Transverse colon (tissue), 4 donors: ENCODE results near the gene SPATA24. TPM values are rescaled to one million over a fixed set of nuclear protein-coding genes. Genes with fewer than 3 reads are reported as not detected.

Experiments
- DNase-seq: peaks from one replicate; pipeline ENCODE4 v3.0.0-alpha.2; 2019
- H3K27ac ChIP-seq, 4 donors: fragments of 200-600 bp; sonication (generic); 2 replicates each; pipeline ENCODE4 v1.5.1; 2016 to 2018; ENCODE audit warnings: inconsistent platforms in 4 of 4
- H3K27me3 ChIP-seq: fragments of 200-600 bp; sonication (generic); 2 replicates; pipeline ENCODE4 v1.5.1; 2017; ENCODE audit warnings: inconsistent platforms
- H3K36me3 ChIP-seq, 4 donors: fragments of 200-600 bp; sonication (generic); 2 replicates each; pipeline ENCODE4 v1.5.1; 2017 to 2019; ENCODE audit warnings: inconsistent platforms in 4 of 4
- H3K4me1 ChIP-seq, 4 donors: fragments of 200-600 bp; sonication (generic); 2 replicates each; pipeline ENCODE4 v1.5.1; 2017 to 2020; ENCODE audit warnings: inconsistent platforms in 4 of 4
- H3K4me3 ChIP-seq, 4 donors: fragments of 200-600 bp; sonication (generic); 1 replicate in 1 of 4; 2 replicates in 3 of 4; pipeline versions ENCODE4 v1.5.1 to v1.6.1; 2017 to 2019; ENCODE audit warnings: inconsistent platforms in 4 of 4
- H3K9me3 ChIP-seq, 2 donors: fragments of 200-600 bp; sonication (generic); 2 replicates each; pipeline ENCODE4 v1.5.1; 2017 to 2019; ENCODE audit warnings: inconsistent platforms in 2 of 2
- CTCF ChIP-seq, 5 experiments: fragments of 200-600 bp in 3 of 5; fragments of 450-650 bp in 2 of 5; sonication (generic) in 3 of 5; IDR thresholded peaks; 1 replicate in 2 of 5; 2 replicates in 3 of 5; pipeline ENCODE4 v1.5.1; 2016 to 2017; ENCODE audit warnings: antibody characterized with exemption in 5 of 5, inconsistent platforms in 3 of 5, mild to moderate bottlenecking in 2 of 5, moderate library complexity in 1 of 5
- EP300 ChIP-seq: sonication (generic); formaldehyde crosslinking; IDR thresholded peaks from one replicate; pipeline ENCODE4 v1.6.1; 2017; ENCODE audit warnings: antibody characterized with exemption, low read depth
- POLR2A ChIP-seq: fragments of 450-650 bp; IDR thresholded peaks from one replicate; pipeline ENCODE4 v1.6.1; 2016; ENCODE audit warnings: antibody characterized with exemption, mild to moderate bottlenecking, moderate library complexity
- POLR2AphosphoS5 ChIP-seq, 3 donors: sonication (generic); formaldehyde crosslinking; IDR thresholded peaks; one replicate each; pipeline ENCODE4 v1.6.1; 2016; ENCODE audit warnings: antibody characterized with exemption in 3 of 3
- WGBS, 2 donors: methylation state at CpG; one replicate each; pipeline ENCODE4 v1.1.5; 2018; ENCODE audit warnings: low coverage in 1 of 2; 5-methylcytosine and 5-hydroxymethylcytosine counted together
- in situ Hi-C, 4 donors: fragments of 200-750 bp; cut with MboI; loops; one replicate each; pipeline versions ENCODE4 v1.15.0 to v1.15.1; 2017; ENCODE audit warnings: low sequenced_read_pairs in 3 of 4, low pct_ligation_motif_present in 1 of 4, low pct_unique_long_range_greater_than_20kb in 1 of 4
- intact Hi-C: fragments of 100-400 bp; cut with DNase I; formaldehyde crosslinking; loops from one replicate; pipeline ENCODE4 v1.15.1; 2023; ENCODE audit warnings: low total_unique reads
- total RNA-seq, 4 donors: library from RNA; depleted of rRNA; stranded (reverse); fragments of >200 nt; gene quantifications; one replicate each; pipeline ENCODE4 v1.1.0, GENCODE V29; 2016

Gene SPATA24
- total RNA-seq, 4 donors from 2014 or later = 3.0 TPM; not detected in 2

- DNase-seq = no peak
- H3K4me3 ChIP-seq = no peak overlapping the region
- intact Hi-C loops = no loop called here
- peaks cover 9 to 31% (median 26%) of the 10 kb centered on the region in 4 donors for H3K4me1 ChIP-seq
- H3K36me3 ChIP-seq = no peaks in the 10 kb centered on the region
- H3K9me3 ChIP-seq = no peaks in the 10 kb centered on the region
- no peak overlapping the region for H3K27ac ChIP-seq
- in situ Hi-C loops = no loop called here
- TF ChIP-seq POLR2AphosphoS5 (IDR thresholded peaks at IDR 0.05) (no peak), CTCF (IDR thresholded peaks at IDR 0.05) (no peak), POLR2A (no peak), EP300 (no peak)
- H3K27me3 ChIP-seq = no peaks in the 10 kb centered on the region
- 91 to 100% methylated on average over 1 to 15 of the region's 15 CpGs for WGBS, 2 donors
These were observed 24.1 kb downstream of the SPATA24 start for GRCh38 chr5:139379626-139380449.

- no peaks in the 10 kb centered on the region for H3K27me3 ChIP-seq
- no peak overlapping the region for H3K27ac ChIP-seq
- intact Hi-C loops = no loop called here
- in situ Hi-C loops = no loop called here
- peaks cover 12 to 26% (median 24%) of the 10 kb centered on the region in 4 donors for H3K4me1 ChIP-seq
- no peaks in the 10 kb centered on the region for H3K36me3 ChIP-seq
- 70 to 83% methylated on average over 2 to 13 of the region's 13 CpGs for WGBS, 2 donors
- no peaks in the 10 kb centered on the region for H3K9me3 ChIP-seq
- H3K4me3 ChIP-seq = no peak overlapping the region
- TF ChIP-seq CTCF (IDR thresholded peaks at IDR 0.05) (no peak), POLR2A (no peak), EP300 (no peak), POLR2AphosphoS5 (IDR thresholded peaks at IDR 0.05) (no peak)
- DNase-seq = peak; percentile 2
These were observed 24.9 kb downstream of the SPATA24 start for GRCh38 chr5:139378941-139379361.

- Histone ChIP-seq H3K27ac (no peak overlapping the region), H3K27me3 (no peaks in the 10 kb centered on the region), H3K4me1 (peaks cover 18 to 26% (median 25%) of the 10 kb centered on the region in 4 donors), H3K9me3 (no peaks in the 10 kb centered on the region), H3K36me3 (no peaks in the 10 kb centered on the region), H3K4me3 (no peak overlapping the region)
- TF ChIP-seq CTCF (IDR thresholded peaks at IDR 0.05) = no peak
- no peak for TF ChIP-seq POLR2A
- TF ChIP-seq POLR2AphosphoS5 (IDR thresholded peaks at IDR 0.05) = no peak
- TF ChIP-seq EP300 = no peak
- in situ Hi-C loops (no loop called here), intact Hi-C loops (no loop called here)
- 84 to 94% methylated on average over 7 to 47 of the region's 47 CpGs for WGBS, 2 donors
- DNase-seq = peak; percentile 8
These were observed 25.6 kb downstream of the SPATA24 start for GRCh38 chr5:139378101-139378825.

- intact Hi-C loops = no loop called here
These were observed 26.7 kb downstream of the SPATA24 start for GRCh38 chr5:139377226-139377625.

More at GRCh38 chr5:139377226-139377625, 26.7 kb downstream of the SPATA24 start:
- TF ChIP-seq POLR2A (no peak), EP300 (no peak), POLR2AphosphoS5 (IDR thresholded peaks at IDR 0.05) (no peak), CTCF (IDR thresholded peaks at IDR 0.05) (no peak)
- in situ Hi-C loops = no loop called here
- DNase-seq = peak; percentile 1
- Histone ChIP-seq H3K4me1 (peaks cover 16 to 25% (median 22%) of the 10 kb centered on the region in 4 donors), H3K9me3 (no peaks in the 10 kb centered on the region), H3K36me3 (no peaks in the 10 kb centered on the region), H3K4me3 (no peak overlapping the region), H3K27me3 (no peaks in the 10 kb centered on the region), H3K27ac (no peak overlapping the region)
- 93% methylated on average over 3 of the region's 3 CpGs; no CpG with 5 or more reads in 1 of the 2 donors for WGBS, 2 donors
